Glomerular visceral epithelial cell (primary cell): ENCODE results near the gene SPIRE2.
"Not testable (repeated sequence)": the region's sequence is repeated elsewhere in the genome, so short reads cannot be mapped to it uniquely, and the experiment has no call there.

Experiments used
- DNase-seq: peaks from one replicate; pipeline ENCODE4 v3.0.0-alpha.2; 2016; ENCODE audit errors: extremely low spot score

The SPIRE2 gene, protein sequence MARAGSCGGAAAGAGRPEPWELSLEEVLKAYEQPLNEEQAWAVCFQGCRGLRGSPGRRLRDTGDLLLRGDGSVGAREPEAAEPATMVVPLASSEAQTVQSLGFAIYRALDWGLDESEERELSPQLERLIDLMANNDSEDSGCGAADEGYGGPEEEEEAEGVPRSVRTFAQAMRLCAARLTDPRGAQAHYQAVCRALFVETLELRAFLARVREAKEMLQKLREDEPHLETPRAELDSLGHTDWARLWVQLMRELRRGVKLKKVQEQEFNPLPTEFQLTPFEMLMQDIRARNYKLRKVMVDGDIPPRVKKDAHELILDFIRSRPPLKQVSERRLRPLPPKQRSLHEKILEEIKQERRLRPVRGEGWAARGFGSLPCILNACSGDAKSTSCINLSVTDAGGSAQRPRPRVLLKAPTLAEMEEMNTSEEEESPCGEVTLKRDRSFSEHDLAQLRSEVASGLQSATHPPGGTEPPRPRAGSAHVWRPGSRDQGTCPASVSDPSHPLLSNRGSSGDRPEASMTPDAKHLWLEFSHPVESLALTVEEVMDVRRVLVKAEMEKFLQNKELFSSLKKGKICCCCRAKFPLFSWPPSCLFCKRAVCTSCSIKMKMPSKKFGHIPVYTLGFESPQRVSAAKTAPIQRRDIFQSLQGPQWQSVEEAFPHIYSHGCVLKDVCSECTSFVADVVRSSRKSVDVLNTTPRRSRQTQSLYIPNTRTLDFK

DNA sequence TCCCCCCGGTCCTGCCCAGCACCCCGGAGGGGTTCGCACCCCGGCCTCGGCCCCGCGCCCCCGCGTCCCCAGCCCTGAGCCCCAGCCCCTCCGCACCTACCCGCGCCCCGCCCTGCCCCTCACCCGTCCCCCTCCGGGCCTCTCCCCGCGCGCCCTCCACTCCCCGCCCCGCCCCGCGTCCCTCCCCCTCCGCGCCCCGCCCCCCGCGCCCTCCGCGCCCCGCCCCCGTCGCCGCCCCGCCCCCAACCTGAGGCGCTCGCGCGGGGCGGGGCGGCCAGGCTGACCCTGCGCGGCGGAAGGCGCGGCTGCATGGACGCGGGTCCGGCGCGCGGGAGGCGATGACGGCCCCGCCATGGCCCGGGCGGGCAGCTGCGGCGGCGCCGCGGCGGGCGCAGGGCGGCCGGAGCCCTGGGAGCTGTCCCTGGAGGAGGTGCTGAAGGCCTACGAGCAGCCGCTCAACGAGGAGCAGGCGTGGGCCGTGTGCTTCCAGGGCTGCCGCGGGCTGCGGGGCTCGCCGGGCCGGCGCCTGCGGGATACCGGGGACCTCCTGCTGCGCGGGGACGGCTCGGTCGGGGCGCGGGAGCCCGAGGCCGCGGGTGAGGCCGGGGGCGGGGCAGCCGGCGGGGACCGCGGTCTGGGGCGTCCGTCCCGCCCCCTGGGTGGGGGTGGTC is at the start of gene SPIRE2:
Gene SPIRE2 (plus strand): TSS at position 277 of the 671 bp plus-strand sequence. CDS start 76 bp downstream, at position 353.
- DNase-seq = peak; percentile 77

GRCh38 chr16:89779231-89779908 is 48.9 kb upstream of the SPIRE2 start:
- DNase-seq = no peak

DNA sequence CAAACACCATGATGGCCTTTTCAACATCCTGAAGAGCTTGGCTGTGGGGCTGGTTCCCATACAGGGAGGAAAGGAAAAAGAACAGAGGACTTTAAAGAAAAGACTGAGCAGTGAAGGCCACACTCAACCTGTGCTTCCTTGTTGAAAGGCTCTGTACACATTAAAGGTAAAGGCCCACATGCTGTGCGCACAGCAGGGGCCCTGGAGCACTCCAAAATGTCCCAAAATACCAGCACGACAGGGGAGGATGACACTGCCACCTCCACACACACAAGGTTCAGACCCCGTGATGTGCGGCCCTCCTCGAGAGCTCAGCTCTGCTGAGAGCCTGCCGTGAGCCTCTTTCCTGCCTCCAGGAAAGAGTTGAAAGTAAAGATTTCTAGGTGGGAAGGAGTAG is 48.4 kb upstream of the SPIRE2 start:
- no peak for DNase-seq

- no peak for DNase-seq
Observed at GRCh38 chr16:89782489-89782888, 45.8 kb upstream of the SPIRE2 start.

GRCh38 chr16:89783952-89784351 is 44.3 kb upstream of the SPIRE2 start:
- not testable (repeated sequence) for DNase-seq

DNA sequence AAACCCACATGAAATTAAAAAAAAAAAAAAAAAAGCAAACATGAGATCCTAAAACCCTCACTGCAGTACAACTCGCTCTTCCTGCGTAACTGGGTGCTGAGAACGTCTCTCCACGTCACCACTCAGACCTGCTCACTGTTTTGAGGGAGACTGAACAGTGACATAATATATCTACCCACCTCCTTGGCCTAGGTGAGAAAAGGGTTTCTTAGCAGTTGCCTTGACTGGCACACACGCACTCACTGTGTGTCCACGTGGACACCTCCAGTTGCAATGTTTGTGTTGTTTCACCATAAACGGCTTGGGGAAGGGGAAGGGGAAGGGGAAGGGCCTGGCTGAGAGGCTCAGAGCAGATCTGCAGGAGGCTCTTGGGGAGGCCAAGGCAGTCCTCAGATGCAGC is 43.9 kb upstream of the SPIRE2 start:
- DNase-seq = no peak

DNA sequence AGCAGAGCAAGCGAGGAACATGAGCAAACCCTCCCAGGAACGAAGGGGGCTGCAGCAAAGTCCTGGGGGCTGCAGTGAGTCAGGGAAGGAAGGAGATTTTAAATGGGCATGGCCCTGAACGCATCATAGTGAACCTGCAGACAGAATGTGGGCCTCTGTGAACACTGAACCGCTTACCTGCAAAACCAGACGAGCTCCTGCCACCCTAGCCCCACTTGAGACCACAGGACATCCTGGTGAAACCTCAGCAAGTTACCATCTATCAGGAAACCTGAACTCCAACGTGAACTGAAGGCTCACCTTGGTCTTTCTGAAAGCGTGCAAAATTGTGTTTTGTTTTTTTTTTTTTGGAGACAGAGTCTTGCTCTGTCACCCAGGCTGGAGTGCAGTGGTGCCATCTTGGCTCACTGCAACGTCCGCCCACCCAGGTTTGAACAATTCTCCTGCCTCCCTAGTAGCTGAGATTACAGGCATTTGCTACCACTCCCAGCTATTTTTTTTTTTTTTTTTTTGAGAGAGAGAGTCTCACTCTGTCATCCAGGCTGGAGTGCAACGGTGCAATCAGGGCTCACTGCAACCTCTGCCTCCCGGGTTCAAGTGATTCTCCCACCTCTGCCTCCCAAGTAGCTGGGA is 42.6 kb upstream of the SPIRE2 start:
- DNase-seq = no peak

GRCh38 chr16:89786474-89787364 is 41.6 kb upstream of the SPIRE2 start:
- DNase-seq = no peak

DNA sequence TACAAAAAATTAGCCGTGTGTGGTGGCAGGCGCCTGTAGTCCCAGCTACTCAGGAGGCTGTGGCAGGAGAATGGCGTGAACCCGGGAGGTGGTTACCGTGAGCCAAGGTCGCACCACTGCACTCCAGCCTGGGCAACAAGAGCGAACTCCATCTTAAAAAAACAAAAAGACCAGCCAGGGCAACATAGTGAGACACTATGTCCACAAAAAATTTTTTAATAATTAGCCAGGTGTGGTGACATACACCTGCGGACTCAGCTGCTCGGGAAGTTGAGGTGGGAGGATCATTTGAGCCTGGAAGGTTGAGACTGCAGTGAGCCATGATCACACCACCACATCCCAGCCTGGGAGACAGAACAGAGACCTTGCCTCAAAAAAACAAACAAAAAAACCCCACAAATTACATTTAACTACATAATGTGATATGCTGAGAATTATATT is 40.9 kb upstream of the SPIRE2 start:
- DNase-seq = no peak

DNA sequence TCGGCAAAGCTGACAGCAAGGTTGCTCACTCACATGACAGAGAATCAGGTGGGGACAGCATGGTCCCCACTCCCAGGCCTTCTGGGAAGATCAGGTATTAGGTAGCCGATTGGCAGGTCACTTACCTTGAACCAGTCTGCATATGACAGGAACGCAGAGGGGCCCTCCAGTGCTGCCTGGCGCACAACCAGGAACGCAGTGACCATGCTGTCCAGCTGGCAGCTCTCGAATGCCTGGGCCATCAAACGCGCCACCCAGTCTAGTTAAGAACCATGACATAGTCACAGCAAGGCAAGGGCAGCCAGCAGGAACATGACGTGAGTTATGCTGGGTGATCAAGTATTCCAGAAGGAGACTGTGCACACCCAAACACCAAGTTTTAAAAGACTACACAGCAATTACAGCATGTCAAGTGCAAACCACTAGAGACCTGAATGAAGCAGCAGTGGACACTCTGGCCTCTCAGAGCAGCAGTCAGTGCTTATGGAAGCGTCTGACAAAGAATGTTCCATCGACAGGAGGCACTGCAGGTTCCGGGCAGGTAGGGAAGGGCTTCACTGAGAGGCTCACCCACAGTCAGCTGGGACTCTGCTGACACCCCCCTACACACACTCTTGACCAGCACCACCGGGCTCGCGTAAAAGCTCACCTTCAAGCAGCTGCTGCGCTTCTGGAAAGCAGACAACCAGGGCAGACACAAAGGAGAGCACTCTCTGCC is 36.8 kb upstream of the SPIRE2 start:
- no peak for DNase-seq

GRCh38 chr16:89793092-89793491 is 35.2 kb upstream of the SPIRE2 start:
- DNase-seq = not testable (repeated sequence)

GRCh38 chr16:89793955-89794354 is 34.3 kb upstream of the SPIRE2 start:
- no peak for DNase-seq

DNA sequence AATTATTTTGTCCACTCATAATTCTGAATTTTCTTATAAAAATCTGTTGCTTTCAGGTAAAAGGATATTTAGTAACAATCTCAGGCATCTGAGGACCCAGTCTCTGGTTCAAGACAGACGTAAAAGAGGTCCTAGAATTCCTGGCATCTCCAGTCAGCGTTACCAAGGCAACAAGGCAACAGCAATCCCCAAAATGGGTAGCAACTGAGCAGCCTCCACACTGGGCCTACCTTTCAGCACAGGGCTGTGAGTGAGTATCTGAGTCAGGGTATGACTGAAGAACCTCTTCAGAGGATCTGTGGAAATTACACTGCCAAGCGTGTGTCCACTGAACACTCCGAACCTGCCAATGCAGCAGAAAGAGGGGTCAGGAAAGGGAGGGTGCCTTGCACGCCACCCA is 32.6 kb upstream of the SPIRE2 start:
- no peak for DNase-seq

DNA sequence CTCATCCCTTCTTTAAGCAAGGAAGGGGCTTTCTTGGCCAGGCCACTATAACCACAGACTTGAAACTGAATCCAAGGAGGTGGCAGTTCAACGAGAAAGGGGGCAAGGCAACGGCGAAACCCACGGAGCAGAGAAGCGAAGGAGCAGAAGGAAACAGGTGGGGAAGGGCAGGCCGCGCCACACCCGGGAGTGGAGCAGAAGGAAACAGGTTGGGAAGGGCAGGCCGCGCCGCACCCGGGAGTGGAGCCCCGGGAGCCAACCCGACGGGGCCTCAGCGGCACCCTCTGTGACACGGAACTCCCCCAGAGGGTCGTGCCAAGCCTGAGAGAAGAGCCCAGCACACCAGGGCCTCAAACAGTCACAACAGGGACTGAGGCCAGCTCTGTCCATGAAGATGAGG is 32.2 kb upstream of the SPIRE2 start:
- DNase-seq = no peak

GRCh38 chr16:89798126-89798525 is 30.1 kb upstream of the SPIRE2 start:
- no peak for DNase-seq

GRCh38 chr16:89798832-89799370 is 29.4 kb upstream of the SPIRE2 start:
- DNase-seq = no peak

GRCh38 chr16:89801800-89802199 is 26.5 kb upstream of the SPIRE2 start:
- no peak for DNase-seq

- no peak for DNase-seq
Observed at GRCh38 chr16:89805136-89805905, 23.0 kb upstream of the SPIRE2 start.
